RWPE2 (cell line): ENCODE data around the gene SEC16B.

Experiments used
- ATAC-seq: fragments of 200-7000 bp; cut with Tn5 transposase; 3 replicates; pipeline ENCODE4 v1.9.1; 2021; ENCODE audit warnings: low read depth
- DNase-seq: peaks from one replicate; pipeline ENCODE4 v3.0.0-alpha.2; 2020; ENCODE audit warnings: low spot score
- H3K27ac ChIP-seq: fragments of 450-650 bp; 2 replicates; pipeline ENCODE4 v1.5.1; 2017; ENCODE audit warnings: mild to moderate bottlenecking; ENCODE audit not compliant: poor library complexity, severe bottlenecking
- H3K27me3 ChIP-seq: fragments of 250-450 bp; sonication (Bioruptor Pico); 2 replicates; pipeline ENCODE4 v1.5.1; 2021; ENCODE audit warnings: mild to moderate bottlenecking, moderate library complexity; ENCODE audit not compliant: insufficient read depth, poor library complexity, severe bottlenecking
- H3K36me3 ChIP-seq: fragments of 250-450 bp; sonication (Bioruptor Pico); 2 replicates; pipeline ENCODE4 v1.5.1; 2020; ENCODE audit warnings: low read depth, mild to moderate bottlenecking, moderate library complexity
- H3K4me1 ChIP-seq: fragments of 250-450 bp; sonication (Bioruptor Pico); 2 replicates; pipeline ENCODE4 v1.5.1; 2021; ENCODE audit warnings: mild to moderate bottlenecking, moderate library complexity; ENCODE audit not compliant: insufficient read depth, poor library complexity, severe bottlenecking
- H3K4me3 ChIP-seq: fragments of 250-450 bp; sonication (Bioruptor Pico); 2 replicates; pipeline ENCODE4 v1.5.1; 2021; ENCODE audit warnings: mild to moderate bottlenecking, moderate library complexity; ENCODE audit not compliant: severe bottlenecking
- H3K9me3 ChIP-seq: fragments of 250-450 bp; sonication (Bioruptor Pico); 2 replicates; pipeline ENCODE4 v1.5.1; 2021; ENCODE audit warnings: mild to moderate bottlenecking, moderate library complexity; ENCODE audit not compliant: severe bottlenecking
- TF ChIP-seq, protein P1 (sequence below): fragments of 450-650 bp; IDR thresholded peaks from one replicate; pipeline ENCODE4 v1.5.1; 2017; ENCODE audit warnings: mild to moderate bottlenecking, moderate library complexity; ENCODE audit not compliant: poor library complexity, severe bottlenecking

The SEC16B gene

GRCh38 chr1:177973585-177973984 lies 3.7 kb upstream of the SEC16B start:
- Histone ChIP-seq H3K36me3 (no peaks in the 10 kb centered on the region), H3K4me1 (peaks cover 19% of the 10 kb centered on the region), H3K27me3 (no peaks in the 10 kb centered on the region), H3K4me3 (no peak overlapping the region), H3K27ac (no peak overlapping the region), H3K9me3 (no peaks in the 10 kb centered on the region)
- TF ChIP-seq, protein P1, sequence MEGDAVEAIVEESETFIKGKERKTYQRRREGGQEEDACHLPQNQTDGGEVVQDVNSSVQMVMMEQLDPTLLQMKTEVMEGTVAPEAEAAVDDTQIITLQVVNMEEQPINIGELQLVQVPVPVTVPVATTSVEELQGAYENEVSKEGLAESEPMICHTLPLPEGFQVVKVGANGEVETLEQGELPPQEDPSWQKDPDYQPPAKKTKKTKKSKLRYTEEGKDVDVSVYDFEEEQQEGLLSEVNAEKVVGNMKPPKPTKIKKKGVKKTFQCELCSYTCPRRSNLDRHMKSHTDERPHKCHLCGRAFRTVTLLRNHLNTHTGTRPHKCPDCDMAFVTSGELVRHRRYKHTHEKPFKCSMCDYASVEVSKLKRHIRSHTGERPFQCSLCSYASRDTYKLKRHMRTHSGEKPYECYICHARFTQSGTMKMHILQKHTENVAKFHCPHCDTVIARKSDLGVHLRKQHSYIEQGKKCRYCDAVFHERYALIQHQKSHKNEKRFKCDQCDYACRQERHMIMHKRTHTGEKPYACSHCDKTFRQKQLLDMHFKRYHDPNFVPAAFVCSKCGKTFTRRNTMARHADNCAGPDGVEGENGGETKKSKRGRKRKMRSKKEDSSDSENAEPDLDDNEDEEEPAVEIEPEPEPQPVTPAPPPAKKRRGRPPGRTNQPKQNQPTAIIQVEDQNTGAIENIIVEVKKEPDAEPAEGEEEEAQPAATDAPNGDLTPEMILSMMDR: no peak
- ATAC-seq (peak; percentile 51; the same call in 2 of the 3 replicates), DNase-seq (no peak)

- Histone ChIP-seq H3K4me3 (no peak overlapping the region), H3K9me3 (no peaks in the 10 kb centered on the region), H3K36me3 (no peaks in the 10 kb centered on the region), H3K27me3 (no peaks in the 10 kb centered on the region), H3K4me1 (no peaks in the 10 kb centered on the region), H3K27ac (no peak overlapping the region)
- TF ChIP-seq, protein P1: no peak
- ATAC-seq (no peak), DNase-seq (no peak)
These were observed 749 bp downstream of the SEC16B start for GRCh38 chr1:177969109-177969508.

DNA sequence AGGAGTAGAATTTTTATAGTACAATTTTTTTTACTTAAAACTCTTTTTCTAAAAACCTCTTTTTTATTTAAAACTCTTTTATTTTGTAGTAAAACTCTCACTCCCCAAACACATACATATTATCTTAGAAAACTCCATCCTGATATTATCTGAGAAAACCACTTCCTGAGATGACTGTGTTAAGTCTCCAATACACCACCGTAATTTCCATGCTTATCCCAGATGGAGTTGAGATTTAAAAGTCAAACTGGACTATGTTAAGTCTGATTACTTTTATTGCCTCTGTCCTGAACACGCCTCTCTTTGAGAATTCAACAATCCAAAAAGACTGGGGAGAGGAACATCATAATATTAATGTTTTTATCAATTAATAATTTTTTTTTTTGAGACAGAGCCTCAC lies 3.7 kb downstream of the SEC16B start:
- TF ChIP-seq, protein P1: no peak

DNA sequence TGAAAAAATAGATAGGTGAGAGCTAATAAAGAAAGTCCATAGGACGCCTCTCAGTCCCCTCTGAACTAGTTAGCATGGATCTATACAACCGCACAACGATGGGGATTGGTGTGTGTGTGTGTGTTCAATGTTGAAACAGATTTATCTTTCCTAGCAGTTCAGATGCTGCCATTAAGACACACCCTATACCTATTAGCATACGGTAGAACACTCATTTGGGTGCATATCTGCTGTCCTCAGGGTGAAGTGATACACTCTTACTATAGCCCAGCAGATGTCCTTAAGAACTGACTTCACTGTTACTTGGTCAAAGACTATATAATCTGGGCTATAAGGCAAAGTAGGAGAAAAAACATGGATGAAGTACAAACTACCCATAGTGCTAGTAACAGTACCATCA lies 4.6 kb downstream of the SEC16B start:
- H3K36me3 ChIP-seq: no peaks in the 10 kb centered on the region
- no peaks in the 10 kb centered on the region for H3K9me3 ChIP-seq
- ATAC-seq (no peak), DNase-seq (no peak)
- no peak overlapping the region for H3K27ac ChIP-seq
- no peaks in the 10 kb centered on the region for H3K27me3 ChIP-seq
- no peak overlapping the region for H3K4me3 ChIP-seq
- TF ChIP-seq, protein P1: no peak
- no peaks in the 10 kb centered on the region for H3K4me1 ChIP-seq

More for the DNA sequence above, 3.7 kb downstream of the SEC16B start:
- Histone ChIP-seq H3K9me3 (no peaks in the 10 kb centered on the region), H3K27ac (no peak overlapping the region), H3K36me3 (no peaks in the 10 kb centered on the region), H3K4me1 (no peaks in the 10 kb centered on the region), H3K4me3 (no peak overlapping the region), H3K27me3 (no peaks in the 10 kb centered on the region)
- ATAC-seq: no peak
- no peak for DNase-seq

DNA sequence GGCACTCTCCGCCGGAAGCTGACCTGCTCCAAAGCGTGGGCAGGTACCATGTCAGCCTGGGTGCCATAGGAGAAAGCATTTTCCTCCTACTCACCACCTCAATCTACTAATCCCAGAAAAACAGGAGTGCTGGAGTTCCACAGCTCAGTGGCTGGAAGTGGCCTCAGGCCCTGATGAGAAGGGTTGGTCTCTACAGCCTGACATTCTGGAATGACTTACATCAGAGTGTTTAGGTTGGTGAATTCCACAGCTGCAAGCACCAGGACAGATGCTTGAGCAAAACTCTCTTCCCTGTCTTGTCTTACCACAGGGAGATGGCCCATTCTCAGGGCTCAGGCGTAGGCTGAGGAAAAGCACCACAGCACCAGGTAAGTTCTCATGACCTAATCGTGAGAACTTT lies 5.5 kb downstream of the SEC16B start:
- H3K27ac ChIP-seq: no peak overlapping the region
- DNase-seq: no peak
- no peak overlapping the region for H3K4me3 ChIP-seq
- TF ChIP-seq, protein P1: no peak
- ATAC-seq: no peak
- no peaks in the 10 kb centered on the region for H3K27me3 ChIP-seq
- H3K36me3 ChIP-seq: no peaks in the 10 kb centered on the region
- no peaks in the 10 kb centered on the region for H3K4me1 ChIP-seq
- H3K9me3 ChIP-seq: no peaks in the 10 kb centered on the region
